Measurements from ENCODE around the gene PITPNC1. TPM values are rescaled to one million over a fixed set of nuclear protein-coding genes. Genes with fewer than 3 reads are reported as not detected.
A peak's percentile ranks its signal among the peaks of the same experiment; 100 is the strongest.

The PITPNC1 gene
- total RNA-seq, 3 donors from 2014 or later: 11.0 to 17.7 (median 14.8) TPM

- Histone ChIP-seq H3K4me3 (no peak overlapping the region), H3K27ac (no peak overlapping the region), H3K27me3 (no peaks in the 10 kb centered on the region), H3K36me3 (no peaks in the 10 kb centered on the region), H3K9me3 (no peaks in the 10 kb centered on the region), H3K4me1 (no peaks in the 10 kb centered on the region)
- intact Hi-C loops (cut with DNase I; ENCODE audit: low total_unique reads): no loop called here
- DNase-seq (ENCODE audit: low spot score in 2 of 2): no peak
- TF ChIP-seq POLR2A (IDR thresholded peaks at IDR 0.05) (no peak), POLR2AphosphoS5 (IDR thresholded peaks at IDR 0.05) (no peak)
Observed at GRCh38 chr17:67488768-67489167, 111.7 kb downstream of the PITPNC1 start.

- intact Hi-C loops (cut with DNase I; ENCODE audit: low total_unique reads): no loop called here
- Histone ChIP-seq H3K36me3 (no peaks in the 10 kb centered on the region), H3K9me3 (no peaks in the 10 kb centered on the region), H3K4me3 (no peak overlapping the region), H3K27me3 (no peaks in the 10 kb centered on the region), H3K4me1 (no peaks in the 10 kb centered on the region), H3K27ac (no peak overlapping the region)
- TF ChIP-seq POLR2A (IDR thresholded peaks at IDR 0.05) (no peak), POLR2AphosphoS5 (IDR thresholded peaks at IDR 0.05) (no peak)
- TF ChIP-seq, protein P1, sequence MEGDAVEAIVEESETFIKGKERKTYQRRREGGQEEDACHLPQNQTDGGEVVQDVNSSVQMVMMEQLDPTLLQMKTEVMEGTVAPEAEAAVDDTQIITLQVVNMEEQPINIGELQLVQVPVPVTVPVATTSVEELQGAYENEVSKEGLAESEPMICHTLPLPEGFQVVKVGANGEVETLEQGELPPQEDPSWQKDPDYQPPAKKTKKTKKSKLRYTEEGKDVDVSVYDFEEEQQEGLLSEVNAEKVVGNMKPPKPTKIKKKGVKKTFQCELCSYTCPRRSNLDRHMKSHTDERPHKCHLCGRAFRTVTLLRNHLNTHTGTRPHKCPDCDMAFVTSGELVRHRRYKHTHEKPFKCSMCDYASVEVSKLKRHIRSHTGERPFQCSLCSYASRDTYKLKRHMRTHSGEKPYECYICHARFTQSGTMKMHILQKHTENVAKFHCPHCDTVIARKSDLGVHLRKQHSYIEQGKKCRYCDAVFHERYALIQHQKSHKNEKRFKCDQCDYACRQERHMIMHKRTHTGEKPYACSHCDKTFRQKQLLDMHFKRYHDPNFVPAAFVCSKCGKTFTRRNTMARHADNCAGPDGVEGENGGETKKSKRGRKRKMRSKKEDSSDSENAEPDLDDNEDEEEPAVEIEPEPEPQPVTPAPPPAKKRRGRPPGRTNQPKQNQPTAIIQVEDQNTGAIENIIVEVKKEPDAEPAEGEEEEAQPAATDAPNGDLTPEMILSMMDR (IDR thresholded peaks at IDR 0.05): no peak
- no peak for DNase-seq (ENCODE audit: low spot score in 2 of 2)
Observed at GRCh38 chr17:67489273-67489672, 112.2 kb downstream of the PITPNC1 start.

- peak overlapping the region in 1 of 3 donors; percentile 2 for H3K4me3 ChIP-seq
- no peak for DNase-seq (ENCODE audit: low spot score in 2 of 2)
- no peak overlapping the region for H3K27ac ChIP-seq
Observed at GRCh38 chr17:67490471-67490870, 113.4 kb downstream of the PITPNC1 start.

GRCh38 chr17:67491009-67491680 lies 114.1 kb downstream of the PITPNC1 start:
- H3K27me3 ChIP-seq: no peaks in the 10 kb centered on the region
- no peaks in the 10 kb centered on the region for H3K9me3 ChIP-seq
- TF ChIP-seq POLR2A (IDR thresholded peaks at IDR 0.05) (no peak), POLR2AphosphoS5 (IDR thresholded peaks at IDR 0.05) (peak in 2 of 3 donors; percentile 82 to 83)
- TF ChIP-seq, protein P1 (IDR thresholded peaks at IDR 0.05): no peak
- intact Hi-C loops (cut with DNase I; ENCODE audit: low total_unique reads): no loop called here
- peak; percentile 47 to 69 for DNase-seq (ENCODE audit: low spot score in 2 of 2)
- H3K4me1 ChIP-seq: no peaks in the 10 kb centered on the region
- H3K36me3 ChIP-seq: no peaks in the 10 kb centered on the region
- H3K4me3 ChIP-seq: peak overlapping the region in 2 of 3 donors; percentile 2 to 9
- no peak overlapping the region for H3K27ac ChIP-seq

More at GRCh38 chr17:67490471-67490870, 113.4 kb downstream of the PITPNC1 start:
- TF ChIP-seq POLR2A (IDR thresholded peaks at IDR 0.05): no peak
- TF ChIP-seq POLR2AphosphoS5 (IDR thresholded peaks at IDR 0.05): no peak
- TF ChIP-seq, protein P1 (IDR thresholded peaks at IDR 0.05): no peak
- intact Hi-C loops (cut with DNase I; ENCODE audit: low total_unique reads): no loop called here
- no peaks in the 10 kb centered on the region for H3K4me1 ChIP-seq
- H3K9me3 ChIP-seq: no peaks in the 10 kb centered on the region
- no peaks in the 10 kb centered on the region for H3K36me3 ChIP-seq
- H3K27me3 ChIP-seq: no peaks in the 10 kb centered on the region

DNA sequence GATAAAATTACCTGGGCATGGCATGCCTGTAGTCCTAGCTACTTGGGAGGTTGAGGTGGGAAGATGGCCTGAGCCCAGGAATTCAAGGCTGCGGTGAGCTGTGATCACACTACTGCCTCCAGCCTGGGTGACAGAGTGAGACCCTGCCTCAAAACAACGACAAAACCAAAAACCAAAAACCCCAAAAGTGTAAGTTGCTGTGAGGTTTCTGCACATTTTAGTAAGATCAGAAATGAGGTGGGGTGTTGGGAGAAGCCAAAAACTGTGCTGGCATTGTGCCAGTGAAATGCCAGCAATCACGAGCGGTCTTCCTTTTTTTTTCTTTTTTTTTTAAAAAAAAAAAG lies 114.6 kb downstream of the PITPNC1 start:
- intact Hi-C loops (cut with DNase I; ENCODE audit: low total_unique reads): no loop called here
- H3K4me1 ChIP-seq: no peaks in the 10 kb centered on the region
- no peaks in the 10 kb centered on the region for H3K9me3 ChIP-seq
- TF ChIP-seq POLR2AphosphoS5 (IDR thresholded peaks at IDR 0.05): no peak
- TF ChIP-seq, protein P1 (IDR thresholded peaks at IDR 0.05): no peak
- TF ChIP-seq POLR2A (IDR thresholded peaks at IDR 0.05): no peak
- DNase-seq (ENCODE audit: low spot score in 2 of 2): no peak
- no peaks in the 10 kb centered on the region for H3K27me3 ChIP-seq
- no peak overlapping the region for H3K27ac ChIP-seq
- H3K4me3 ChIP-seq: no peak overlapping the region
- no peaks in the 10 kb centered on the region for H3K36me3 ChIP-seq

Data from breast epithelium (tissue), 4 donors.